Measurements from ENCODE around the gene PTPN2. TPM values are rescaled to one million over a fixed set of nuclear protein-coding genes. Genes with fewer than 3 reads are reported as not detected.

The PTPN2 gene
- total and polyA plus RNA-seq, 2 of the 4 experiments (the other 2 are of a cell fraction): 13.2 to 30.6 TPM

GRCh38 chr18:12825230-12825629 is 58.8 kb downstream of the PTPN2 start:
- H3K4ac ChIP-seq (ENCODE audit: low read depth, low read length): no peak overlapping the region
- H3K14ac ChIP-seq (replicated peaks; ENCODE audit: low read depth, low read length): no peak overlapping the region
- POLR2A ChIA-PET (ENCODE audit: unreplicated experiment): no interaction called here
- H2BK15ac ChIP-seq (ENCODE audit: low read depth, low read length): no peak overlapping the region
- no peak overlapping the region for H4K8ac ChIP-seq (ENCODE audit: low read depth in 2 of 2, low read length in 2 of 2)
- H3K18ac ChIP-seq (ENCODE audit: low read depth, low read length): no peak overlapping the region
- H2AK5ac ChIP-seq (ENCODE audit: low read depth, low read length): no peak overlapping the region
- no TSS peak for BruUV-seq (replicated peaks)
- no peak for DNase-seq
- H4K5ac ChIP-seq (ENCODE audit: low read depth, low read length): no peak overlapping the region
- no peak overlapping the region for H3K4me2 ChIP-seq (ENCODE audit: low read depth, low read length)
- H2BK20ac ChIP-seq (ENCODE audit: low read depth, low read length): no peak overlapping the region
- WGBS, 2 experiments (ENCODE audit: extremely low coverage in 2 of 2, insufficient read length in 1 of 2): no CpG with 5 or more reads among the region's 2 CpGs
- no peaks in the 10 kb centered on the region for H3K27me3 ChIP-seq (ENCODE audit: control insufficient read depth, insufficient read depth, low read length)
- peaks cover 4% of the 10 kb centered on the region for H3K4me1 ChIP-seq (ENCODE audit: control insufficient read depth, insufficient read depth, low read length)
- in situ Hi-C loops (cut with MboI; ENCODE audit: low sequenced_read_pairs): no loop called here
- no peak overlapping the region for H2AFZ ChIP-seq (replicated peaks; ENCODE audit: low read length, poor library complexity)
- H4K91ac ChIP-seq (ENCODE audit: insufficient read depth, low read depth, low read length): no peak overlapping the region
- no peak overlapping the region for H3K23ac ChIP-seq (ENCODE audit: low read depth, low read length)
- 0 out of 2 replicates have a peak, but pooled peaks cover 4% of the 10 kb centered on the region for H3K9me1 ChIP-seq (ENCODE audit: insufficient read depth, low read length)
- peaks cover 3% of the 10 kb centered on the region for H3K9me3 ChIP-seq (ENCODE audit: control insufficient read depth, insufficient read depth, low read length)
- CTCF ChIA-PET: interaction anchor here (0.5 to 0.9 kb wide), 2 partner anchors 97 to 494 kb away, joined by 3 to 5 read pairs; no protein-coding TSS in a partner anchor
- H3K56ac ChIP-seq (ENCODE audit: extremely low read depth, insufficient read depth, low read length): no peak overlapping the region
- H4K20me1 ChIP-seq (ENCODE audit: insufficient read depth, low read length): no peaks in the 10 kb centered on the region
- peaks cover 11% of the 10 kb centered on the region for H3K36me3 ChIP-seq (ENCODE audit: control insufficient read depth, insufficient read depth, low read length)
- no peak overlapping the region for H3K9ac ChIP-seq (ENCODE audit: low read depth, low read length)
- dilution Hi-C loops (cut with HindIII; ENCODE audit: low sequenced_read_pairs, unreplicated experiment): no loop called here
- intact Hi-C loops (cut with micrococcal nuclease): no loop called here
- H2AK9ac ChIP-seq (replicated peaks; ENCODE audit: low read depth, low read length, poor library complexity): no peak overlapping the region
- no peak overlapping the region for H2BK5ac ChIP-seq (ENCODE audit: low read depth, low read length, poor library complexity, severe bottlenecking)
- no peak overlapping the region for H3K27ac ChIP-seq (ENCODE audit: insufficient read depth, low read length)
- H2BK120ac ChIP-seq (ENCODE audit: low read depth, low read length): no peak overlapping the region
- no peak for ATAC-seq (ENCODE audit: low read depth)
- H3K79me1 ChIP-seq (ENCODE audit: low read depth in 1 of 2, low read length in 2 of 2): peaks cover 0 to 3% of the 10 kb centered on the region in 2 experiments; a peak in 2 of 4 replicates
- no peak overlapping the region for H3K4me3 ChIP-seq (ENCODE audit: insufficient read depth, low read depth, low read length)
- TF ChIP-seq FOS (IDR thresholded peaks at IDR 0.05; ENCODE audit: low read depth, low read length) (no peak), BHLHE40 (IDR thresholded peaks at IDR 0.05; ENCODE audit: low read depth, low read length) (no peak), SMC3 (IDR thresholded peaks at IDR 0.05; ENCODE audit: low read depth, low read length) (no peak), USF2 (IDR thresholded peaks at IDR 0.05; ENCODE audit: low read depth, low read length) (no peak)
